ENCODE data around the gene CBX6.
A peak's percentile ranks its signal among the peaks of the same experiment; 100 is the strongest.

Gene CBX6

GRCh38 chr22:38874529-38875222 lies 2.7 kb upstream of the CBX6 start:
- FAIRE-seq: no peak
- DNase-seq (ENCODE audit: insufficient read length, low spot score): no peak

GRCh38 chr22:38873469-38874411 lies 1.7 kb upstream of the CBX6 start:
- DNase-seq (ENCODE audit: insufficient read length, low spot score) (no peak), FAIRE-seq (no peak)

- FAIRE-seq (no peak), DNase-seq (ENCODE audit: insufficient read length, low spot score) (no peak)
These were observed 824 bp upstream of the CBX6 start for GRCh38 chr22:38872831-38873248.

GRCh38 chr22:38871360-38872171 lies 450 bp downstream of the CBX6 start:
- FAIRE-seq: no peak
- no peak for DNase-seq (ENCODE audit: insufficient read length, low spot score)

GRCh38 chr22:38870791-38871359 lies 1.1 kb downstream of the CBX6 start:
- FAIRE-seq: no peak
- DNase-seq (ENCODE audit: insufficient read length, low spot score): no peak

GRCh38 chr22:38870312-38870741 lies 1.7 kb downstream of the CBX6 start:
- FAIRE-seq: no peak

GRCh38 chr22:38869663-38870062 lies 2.4 kb downstream of the CBX6 start:
- DNase-seq (ENCODE audit: insufficient read length, low spot score) (no peak), FAIRE-seq (no peak)

More at GRCh38 chr22:38870312-38870741, 1.7 kb downstream of the CBX6 start:
- DNase-seq (ENCODE audit: insufficient read length, low spot score): peak; percentile 73

- DNase-seq (ENCODE audit: insufficient read length, low spot score) (peak; percentile 74), FAIRE-seq (no peak)
These were observed 3.1 kb downstream of the CBX6 start for GRCh38 chr22:38868886-38869381.

GRCh38 chr22:38868286-38868721 lies 3.7 kb downstream of the CBX6 start:
- DNase-seq (ENCODE audit: insufficient read length, low spot score) (no peak), FAIRE-seq (no peak)

- DNase-seq (ENCODE audit: insufficient read length, low spot score) (no peak), FAIRE-seq (no peak)
These were observed 4.3 kb downstream of the CBX6 start for GRCh38 chr22:38867471-38868285.

GRCh38 chr22:38867124-38867455 lies 4.9 kb downstream of the CBX6 start:
- no peak for DNase-seq (ENCODE audit: insufficient read length, low spot score)
- FAIRE-seq: no peak

- no peak for FAIRE-seq
- no peak for DNase-seq (ENCODE audit: insufficient read length, low spot score)
These were observed 5.5 kb downstream of the CBX6 start for GRCh38 chr22:38866399-38867123.

- FAIRE-seq: no peak
These were observed 6.0 kb downstream of the CBX6 start for GRCh38 chr22:38866024-38866398.

GRCh38 chr22:38865201-38866023 lies 6.6 kb downstream of the CBX6 start:
- DNase-seq (ENCODE audit: insufficient read length, low spot score) (no peak), FAIRE-seq (no peak)

More at GRCh38 chr22:38866024-38866398, 6.0 kb downstream of the CBX6 start:
- DNase-seq (ENCODE audit: insufficient read length, low spot score): no peak

GRCh38 chr22:38864361-38865191 lies 7.4 kb downstream of the CBX6 start:
- FAIRE-seq (no peak), DNase-seq (ENCODE audit: insufficient read length, low spot score) (no peak)

- FAIRE-seq (no peak), DNase-seq (ENCODE audit: insufficient read length, low spot score) (no peak)
These were observed 8.4 kb downstream of the CBX6 start for GRCh38 chr22:38863531-38864131.
